HTR-8/SVneo (cell line): ENCODE measurements around the gene FYCO1.

Source experiments
- DNase-seq: peaks from one replicate; pipeline ENCODE4 v3.0.0; 2011; ENCODE audit warnings: low spot score, mixed read lengths; ENCODE audit not compliant: insufficient read length
- FAIRE-seq: peaks from 2 replicates; lab custom pipeline; 2011; peaks lifted over from hg19 to GRCh38; lab: Jason Lieb, UNC

Gene FYCO1

DNA sequence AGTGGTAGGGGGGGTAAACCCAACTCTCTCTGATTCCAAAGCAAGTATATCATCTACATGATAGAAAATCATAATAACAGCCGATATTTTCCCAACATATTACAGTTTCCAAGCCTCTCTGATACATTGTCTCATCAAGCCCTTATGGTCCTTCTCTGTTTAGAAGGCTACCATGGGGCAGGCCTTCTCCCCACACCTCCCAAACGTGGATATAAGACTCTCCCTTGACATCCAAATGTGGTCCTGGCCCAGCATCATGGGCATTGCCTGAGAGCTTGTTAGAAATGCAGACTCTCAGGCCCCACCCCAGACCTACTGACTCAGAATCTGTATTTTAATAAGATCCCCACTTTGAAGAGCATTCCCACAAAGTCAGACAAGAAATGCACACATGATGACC is 127.0 kb downstream of the FYCO1 start:
- FAIRE-seq (no peak), DNase-seq (no peak)

DNA sequence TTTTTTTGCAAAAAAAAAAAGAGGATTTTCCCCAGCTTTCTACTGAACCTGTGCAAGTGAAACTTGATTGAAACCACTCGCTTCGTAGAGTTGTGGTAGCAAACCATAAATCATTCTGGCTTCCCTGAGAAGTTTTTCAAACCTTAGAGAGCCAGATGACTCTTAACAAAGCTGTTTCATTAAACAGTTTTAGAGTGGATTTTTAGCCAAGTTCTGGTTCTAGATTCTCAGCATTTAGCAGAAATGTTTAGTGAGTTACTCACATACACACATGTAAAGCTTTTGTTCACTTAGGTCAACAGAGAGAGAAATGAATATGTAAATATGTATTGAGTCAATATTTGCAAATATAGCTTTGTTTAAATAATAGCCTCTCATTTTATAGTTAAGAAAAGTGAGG is 127.4 kb downstream of the FYCO1 start:
- DNase-seq = no peak
- FAIRE-seq = no peak
